Endodermal cell (in vitro differentiated cells): ENCODE data around the gene DAGLA. TPM values are rescaled to one million over a fixed set of nuclear protein-coding genes. Genes with fewer than 3 reads are reported as not detected.
A peak's percentile ranks its signal among the peaks of the same experiment; 100 is the strongest.

ENCODE experiments used
- DNase-seq: peaks from one replicate; pipeline ENCODE4 v3.0.0-alpha.2; 2017
- H3K27ac ChIP-seq: 2 replicates; pipeline ENCODE4 v1.5.1; 2013; ENCODE audit warnings: mild to moderate bottlenecking, low read depth, low read length, moderate library complexity
- H3K27me3 ChIP-seq: 2 replicates; pipeline ENCODE4 v1.6.1; 2013; ENCODE audit warnings: mild to moderate bottlenecking, low read length, moderate library complexity; ENCODE audit not compliant: insufficient read depth, control insufficient read depth, poor library complexity, severe bottlenecking
- H3K36me3 ChIP-seq: 2 replicates; pipeline ENCODE4 v1.7.0; 2013; ENCODE audit warnings: mild to moderate bottlenecking, low read length, moderate library complexity; ENCODE audit not compliant: control insufficient read depth, insufficient read depth
- H3K4me1 ChIP-seq: one replicate; pipeline ENCODE4 v1.7.0; 2013; ENCODE audit warnings: low read length; ENCODE audit not compliant: control insufficient read depth, insufficient read depth
- H3K4me3 ChIP-seq: 2 replicates; pipeline ENCODE4 v1.5.1; 2013; ENCODE audit warnings: mild to moderate bottlenecking, low read length, moderate library complexity
- H3K9ac ChIP-seq: 2 replicates; pipeline ENCODE4 v1.6.1; 2013; ENCODE audit warnings: mild to moderate bottlenecking, low read length, moderate library complexity; ENCODE audit not compliant: poor library complexity, severe bottlenecking; ENCODE audit errors: extremely low read depth
- H3K9me3 ChIP-seq: 2 replicates; pipeline ENCODE4 v1.6.1; 2013; ENCODE audit warnings: mild to moderate bottlenecking, low read length, moderate library complexity; ENCODE audit not compliant: control insufficient read depth
- H3K27ac Mint-ChIP-seq: 2 replicates; pipeline ENCODE4 v1.8.0; 2020; ENCODE audit warnings: mixed read lengths
- H3K27me3 Mint-ChIP-seq: 2 replicates; pipeline ENCODE4 v1.8.0; 2021; ENCODE audit warnings: mild to moderate bottlenecking, mixed read lengths; ENCODE audit not compliant: insufficient read depth
- H3K36me3 Mint-ChIP-seq: 2 replicates; pipeline ENCODE4 v1.8.0; 2020; ENCODE audit warnings: low read depth, mixed read lengths
- H3K4me1 Mint-ChIP-seq: 2 replicates; pipeline ENCODE4 v1.8.0; 2020; ENCODE audit warnings: mixed read lengths
- H3K4me3 Mint-ChIP-seq: 2 replicates; pipeline ENCODE4 v1.8.0; 2020; ENCODE audit warnings: mild to moderate bottlenecking, moderate library complexity, mixed read lengths
- H3K9me3 Mint-ChIP-seq: 2 replicates; pipeline ENCODE4 v1.8.0; 2020; ENCODE audit warnings: mild to moderate bottlenecking, mixed read lengths
- CTCF ChIP-seq: fragments of 200-600 bp; sonication (generic); conservative IDR thresholded peaks from 2 replicates; pipeline ENCODE4 v1.5.0; 2021; ENCODE audit warnings: antibody characterized with exemption, mild to moderate bottlenecking
- WGBS, 2 experiments: methylation state at CpG; one replicate each; pipeline versions ENCODE4 v1.1.5 to v1.1.7; 2013; ENCODE audit warnings: missing lambda C conversion rate in 2 of 2, mixed read lengths in 1 of 2; ENCODE audit not compliant: insufficient coverage in 1 of 2, insufficient read length in 1 of 2; 5-methylcytosine and 5-hydroxymethylcytosine counted together
- total RNA-seq, 2 donors: library from RNA; stranded (reverse); fragmentation: NEBNext Ultra II Directional in 1 of 2; extraction: Animal tissue kit (Norgen Biotek cat#: 25700) in 1 of 2; gene quantifications; 2 replicates in 1 of 2; 3 replicates in 1 of 2; pipeline ENCODE4 v1.2.1, GENCODE V29; 2021

Gene DAGLA
- total RNA-seq, 2 donors from 2014 or later: 5.6 to 8.7 TPM

- 90 to 100% methylated on average over 6 to 9 of the region's 9 CpGs for WGBS, 2 experiments
- Histone ChIP-seq H3K4me1 (no peaks in the 10 kb centered on the region), H3K27ac (no peak overlapping the region), H3K27me3 (peaks cover 10% of the 10 kb centered on the region), H3K4me3 (no peak overlapping the region), H3K9ac (no peak overlapping the region), H3K9me3 (no peaks in the 10 kb centered on the region), H3K36me3 (no peaks in the 10 kb centered on the region)
- H3K4me3 Mint-ChIP-seq: no peak overlapping the region
- TF ChIP-seq CTCF: no peak
- no peaks in the 10 kb centered on the region for H3K9me3 Mint-ChIP-seq
- no peaks in the 10 kb centered on the region for H3K36me3 Mint-ChIP-seq
- no peak overlapping the region for H3K27ac Mint-ChIP-seq
- peak; percentile 30 for DNase-seq
- H3K27me3 Mint-ChIP-seq: peaks cover 14% of the 10 kb centered on the region
- H3K4me1 Mint-ChIP-seq: peaks cover 3% of the 10 kb centered on the region
These were observed 5.4 kb downstream of the DAGLA start for GRCh38 chr11:61685617-61685967.

DNA sequence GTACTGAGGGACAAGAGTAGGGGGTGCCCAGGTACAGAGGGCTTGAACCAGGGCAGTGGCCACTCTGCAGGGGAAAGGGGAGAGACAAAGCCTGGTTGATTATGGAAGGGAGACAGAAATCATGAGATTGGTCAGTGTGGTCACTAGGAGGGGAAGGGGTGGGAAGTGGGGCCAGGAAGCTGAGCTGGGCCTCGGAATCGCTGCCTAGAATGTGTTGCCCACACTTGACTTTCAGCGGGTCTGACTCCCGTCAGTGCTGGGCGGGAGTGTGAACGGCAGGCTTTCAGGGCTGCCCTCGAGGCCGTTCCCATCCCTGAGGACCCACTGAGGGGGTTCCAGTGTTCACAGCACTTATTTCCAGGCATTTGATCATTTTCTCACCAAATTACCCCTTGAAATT is 5.9 kb downstream of the DAGLA start:
- H3K27ac Mint-ChIP-seq: no peak overlapping the region

GRCh38 chr11:61686469-61686868 is 6.3 kb downstream of the DAGLA start:
- H3K27me3 Mint-ChIP-seq: peaks cover 5% of the 10 kb centered on the region

More for the DNA sequence above, 5.9 kb downstream of the DAGLA start:
- Histone ChIP-seq H3K27me3 (peaks cover 6% of the 10 kb centered on the region), H3K9me3 (no peaks in the 10 kb centered on the region), H3K4me3 (no peak overlapping the region), H3K9ac (no peak overlapping the region), H3K4me1 (no peaks in the 10 kb centered on the region), H3K27ac (no peak overlapping the region), H3K36me3 (no peaks in the 10 kb centered on the region)
- Mint-ChIP-seq H3K4me1 (peaks cover 4% of the 10 kb centered on the region), H3K36me3 (no peaks in the 10 kb centered on the region), H3K27me3 (peaks cover 9% of the 10 kb centered on the region), H3K9me3 (no peaks in the 10 kb centered on the region), H3K4me3 (no peak overlapping the region)
- TF ChIP-seq CTCF: no peak
- 91% methylated on average over 7 to 8 of the region's 8 CpGs for WGBS, 2 experiments
- DNase-seq: peak; percentile 42

More at GRCh38 chr11:61686469-61686868, 6.3 kb downstream of the DAGLA start:
- Histone ChIP-seq H3K27me3 (peaks cover 2% of the 10 kb centered on the region), H3K4me1 (peaks cover 3% of the 10 kb centered on the region), H3K4me3 (no peak overlapping the region), H3K9ac (no peak overlapping the region), H3K9me3 (no peaks in the 10 kb centered on the region), H3K27ac (no peak overlapping the region), H3K36me3 (no peaks in the 10 kb centered on the region)
- TF ChIP-seq CTCF: no peak
- DNase-seq: peak; percentile 32
- Mint-ChIP-seq H3K4me1 (peaks cover 8% of the 10 kb centered on the region), H3K27ac (no peak overlapping the region), H3K4me3 (no peak overlapping the region), H3K36me3 (no peaks in the 10 kb centered on the region), H3K9me3 (no peaks in the 10 kb centered on the region)
- WGBS, 2 experiments: 83 to 91% methylated on average over 1 to 8 of the region's 8 CpGs
